ENCODE results near the gene FMN2.
"Not testable (repeated sequence)": the region's sequence is repeated elsewhere in the genome, so short reads cannot be mapped to it uniquely, and the experiment has no call there.

FMN2 gene

GRCh38 chr1:240258910-240259309 is 167.2 kb downstream of the FMN2 start:
- TF ChIP-seq CTCF (IDR thresholded peaks at IDR 0.05) = no peak
- no peak for TF ChIP-seq ZFX (IDR thresholded peaks at IDR 0.05; ENCODE audit: borderline replicate concordance)
- no peak overlapping the region for H3K27ac ChIP-seq

- H3K27ac ChIP-seq = not testable (repeated sequence)
These were observed 172.8 kb downstream of the FMN2 start for GRCh38 chr1:240264494-240264893.

- TF ChIP-seq CTCF (IDR thresholded peaks at IDR 0.05) = no peak
- H3K27ac ChIP-seq = no peak overlapping the region
These were observed 179.4 kb downstream of the FMN2 start for GRCh38 chr1:240271081-240271480.

- TF ChIP-seq ZFX (IDR thresholded peaks at IDR 0.05; ENCODE audit: borderline replicate concordance) = no peak
- no peak for TF ChIP-seq CTCF (IDR thresholded peaks at IDR 0.05)
- no peak overlapping the region for H3K27ac ChIP-seq
These were observed 182.9 kb downstream of the FMN2 start for GRCh38 chr1:240274569-240274968.

- not testable (repeated sequence) for H3K27ac ChIP-seq
These were observed 183.5 kb downstream of the FMN2 start for GRCh38 chr1:240275219-240275618.

- H3K27ac ChIP-seq = no peak overlapping the region
- TF ChIP-seq ZFX (IDR thresholded peaks at IDR 0.05; ENCODE audit: borderline replicate concordance) (no peak), CTCF (IDR thresholded peaks at IDR 0.05) (no peak)
These were observed 186.4 kb downstream of the FMN2 start for GRCh38 chr1:240278082-240278481.

GRCh38 chr1:240280560-240281322 is 189.1 kb downstream of the FMN2 start:
- H3K27ac ChIP-seq = no peak overlapping the region
- TF ChIP-seq ZFX (IDR thresholded peaks at IDR 0.05; ENCODE audit: borderline replicate concordance) (no peak), CTCF (IDR thresholded peaks at IDR 0.05) (no peak)

- H3K27ac ChIP-seq = no peak overlapping the region
- TF ChIP-seq CTCF (IDR thresholded peaks at IDR 0.05) (no peak), ZFX (IDR thresholded peaks at IDR 0.05; ENCODE audit: borderline replicate concordance) (no peak)
These were observed 190.6 kb downstream of the FMN2 start for GRCh38 chr1:240282061-240282830.
